OCI-M1 (cell line): Measurements from ENCODE around the gene KIF6.
A peak's percentile ranks its signal among the peaks of the same experiment; 100 is the strongest.
"Not testable (repeated sequence)": the region's sequence is repeated elsewhere in the genome, so short reads cannot be mapped to it uniquely, and the experiment has no call there.

ENCODE experiments used
- DNase-seq: peaks from one replicate; lab custom pipeline; 2025; lab: John Stamatoyannopoulos, UW

KIF6 gene

DNA sequence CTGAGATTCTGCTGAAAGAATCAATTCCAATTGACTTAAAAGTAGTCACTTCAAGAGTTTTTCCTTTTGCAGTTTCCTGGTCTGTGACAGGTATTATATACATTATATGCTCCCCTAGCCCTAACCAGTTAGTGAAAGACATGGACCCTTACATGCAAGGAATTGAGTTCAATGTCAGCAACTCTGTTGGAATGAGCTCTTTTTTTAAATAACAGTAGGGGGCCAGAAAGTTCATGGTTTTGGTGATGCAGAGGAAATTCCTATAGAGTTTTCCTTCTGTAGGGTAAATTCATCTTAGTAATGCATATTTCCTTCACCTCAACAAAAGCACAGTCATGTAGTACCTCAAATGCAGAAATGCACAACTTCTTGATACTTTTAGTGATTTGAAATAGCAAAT lies 172.2 kb downstream of the KIF6 start:
- DNase-seq = no peak

GRCh38 chr6:39550191-39550590 lies 175.0 kb downstream of the KIF6 start:
- no peak for DNase-seq

DNA sequence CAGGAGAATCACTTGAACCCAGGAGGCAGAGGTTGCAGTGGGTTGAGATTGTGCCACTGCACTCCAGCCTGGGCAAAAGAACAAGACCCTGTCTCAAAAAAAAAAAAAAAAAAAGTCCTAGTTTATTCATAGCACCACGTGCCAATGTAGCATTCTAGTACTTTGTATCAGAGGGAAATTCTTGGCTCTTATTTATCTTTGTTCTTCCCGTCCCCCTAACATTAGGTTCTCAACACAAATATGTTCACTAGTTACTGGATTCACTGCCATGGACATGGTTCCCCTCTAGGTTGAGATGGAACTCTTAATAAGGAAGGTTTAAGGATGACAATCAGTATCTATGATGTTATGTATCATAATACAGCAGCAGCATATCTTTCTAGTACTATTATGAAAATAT lies 178.5 kb downstream of the KIF6 start:
- DNase-seq = no peak

- peak; percentile 42 for DNase-seq
These were observed 181.3 kb downstream of the KIF6 start for GRCh38 chr6:39543950-39544349.

DNA sequence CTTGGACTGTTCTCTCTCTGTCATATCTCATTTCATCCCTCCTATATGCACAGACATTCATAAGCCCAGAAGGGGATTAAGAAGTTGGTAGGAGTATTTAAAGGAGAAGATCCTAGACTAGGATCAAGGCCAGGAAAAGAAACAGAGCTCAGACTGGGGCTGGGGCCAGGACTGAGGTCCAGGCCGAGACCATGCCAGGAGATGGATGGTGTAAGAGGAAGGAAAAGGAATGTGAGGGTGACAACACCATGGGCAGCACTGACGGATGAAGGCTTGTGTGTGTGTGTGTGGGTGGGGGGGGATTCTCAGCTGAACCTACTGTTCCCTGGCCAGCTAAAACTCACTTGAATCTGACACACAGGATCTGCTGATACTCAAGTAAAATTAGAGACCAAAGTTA lies 182.1 kb downstream of the KIF6 start:
- no peak for DNase-seq

- DNase-seq = no peak
These were observed 184.8 kb downstream of the KIF6 start for GRCh38 chr6:39540454-39540853.

GRCh38 chr6:39530201-39530759 lies 194.9 kb downstream of the KIF6 start:
- peak; percentile 77 for DNase-seq

- no peak for DNase-seq
These were observed 197.2 kb downstream of the KIF6 start for GRCh38 chr6:39527792-39528564.

GRCh38 chr6:39524007-39524406 lies 201.2 kb downstream of the KIF6 start:
- no peak for DNase-seq

DNA sequence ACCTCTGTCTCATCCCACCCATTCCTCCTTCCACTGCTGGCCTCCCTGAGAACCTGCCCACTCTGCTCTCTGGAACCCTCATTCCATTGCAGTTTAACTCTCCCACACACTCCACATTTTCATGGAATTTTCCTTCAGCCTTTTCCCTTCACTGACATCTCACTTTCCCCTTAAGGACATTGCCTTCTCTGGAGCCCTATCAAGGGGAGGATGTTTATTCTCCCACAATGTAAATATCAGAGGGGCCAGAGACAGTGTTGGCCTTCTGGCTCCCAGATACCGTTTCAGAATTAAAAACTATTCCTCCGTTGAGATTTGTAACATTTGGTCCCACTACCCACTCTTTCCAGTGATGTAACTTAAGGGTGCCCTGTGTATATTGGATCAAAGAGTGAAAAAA lies 203.2 kb downstream of the KIF6 start:
- no peak for DNase-seq

DNA sequence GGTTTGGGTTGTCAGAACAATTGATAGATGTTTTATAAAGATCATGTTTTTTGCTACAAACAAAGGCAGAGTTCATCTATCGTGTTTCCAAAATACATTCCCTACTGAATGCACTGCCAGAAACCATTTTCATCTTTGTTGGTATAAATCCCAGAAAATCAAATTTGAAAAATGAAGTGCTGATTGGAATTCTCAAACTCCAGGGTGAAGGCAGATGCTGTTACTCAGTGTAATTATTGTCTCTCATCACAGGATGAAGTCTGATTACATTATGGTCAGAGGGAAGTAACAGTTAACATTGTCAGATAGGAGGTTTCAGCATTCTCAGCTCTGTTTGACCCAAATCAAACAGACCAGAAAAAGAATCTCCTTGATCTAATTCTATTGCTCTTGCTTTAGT lies 204.3 kb downstream of the KIF6 start:
- no peak for DNase-seq

DNA sequence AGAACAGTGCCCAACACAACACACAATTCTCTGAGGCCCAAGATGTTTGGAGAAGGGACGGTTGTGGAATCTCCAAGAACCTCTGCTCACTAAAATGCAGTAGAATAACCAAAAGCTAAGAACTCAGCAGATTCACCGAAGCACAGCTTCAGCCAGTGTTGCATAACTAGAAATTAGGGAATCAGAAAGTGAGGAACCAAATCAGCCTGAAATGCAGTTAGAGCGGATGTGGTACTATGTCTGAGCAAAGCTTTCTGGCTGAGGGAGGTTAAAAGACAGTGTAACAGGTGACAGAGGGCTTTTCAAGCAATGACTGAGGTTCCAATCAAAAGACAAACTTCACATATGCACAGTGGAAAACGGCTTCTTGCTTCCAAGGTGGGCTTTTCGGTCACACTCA lies 204.8 kb downstream of the KIF6 start:
- peak; percentile 33 for DNase-seq

DNA sequence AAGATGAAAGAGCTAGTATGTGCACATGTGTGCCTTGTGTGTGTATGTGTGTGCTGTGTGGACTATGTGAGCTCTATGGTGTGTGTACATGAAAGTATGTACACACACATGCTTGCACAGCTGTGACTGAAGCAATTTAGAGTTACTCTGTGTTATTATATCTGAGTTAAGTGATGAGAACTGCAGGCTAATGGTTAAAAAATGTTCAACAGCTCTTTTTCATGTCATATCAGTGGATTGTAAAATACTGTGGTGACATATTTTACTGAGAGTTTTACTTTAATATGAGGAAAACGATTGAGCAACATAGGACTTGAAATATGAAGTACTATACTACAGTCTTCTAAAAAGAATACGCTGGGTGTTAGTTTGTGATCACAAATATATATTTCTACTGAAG lies 207.0 kb downstream of the KIF6 start:
- DNase-seq = no peak

DNA sequence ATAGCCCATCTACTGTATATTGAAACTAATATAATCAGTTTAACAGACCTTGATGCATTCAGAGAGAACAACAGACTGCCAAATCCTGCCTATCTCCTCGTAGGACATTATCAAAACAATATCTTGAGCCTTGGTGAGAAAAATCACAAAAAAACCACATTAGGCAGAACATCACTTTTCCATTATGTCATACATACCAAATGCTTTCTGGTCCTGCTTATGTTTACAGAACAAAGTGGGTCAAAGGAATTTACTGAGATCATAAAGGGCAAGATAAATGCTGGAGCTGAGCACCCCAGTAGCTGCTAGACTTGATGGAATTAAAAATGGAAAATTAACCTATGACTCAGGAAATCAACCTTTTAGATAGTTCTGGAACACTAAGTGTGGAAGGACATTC lies 207.5 kb downstream of the KIF6 start:
- DNase-seq = no peak

GRCh38 chr6:39516471-39516870 lies 208.7 kb downstream of the KIF6 start:
- DNase-seq = no peak

- no peak for DNase-seq
These were observed 209.7 kb downstream of the KIF6 start for GRCh38 chr6:39515471-39515870.

- DNase-seq = no peak
These were observed 210.2 kb downstream of the KIF6 start for GRCh38 chr6:39515006-39515405.

DNA sequence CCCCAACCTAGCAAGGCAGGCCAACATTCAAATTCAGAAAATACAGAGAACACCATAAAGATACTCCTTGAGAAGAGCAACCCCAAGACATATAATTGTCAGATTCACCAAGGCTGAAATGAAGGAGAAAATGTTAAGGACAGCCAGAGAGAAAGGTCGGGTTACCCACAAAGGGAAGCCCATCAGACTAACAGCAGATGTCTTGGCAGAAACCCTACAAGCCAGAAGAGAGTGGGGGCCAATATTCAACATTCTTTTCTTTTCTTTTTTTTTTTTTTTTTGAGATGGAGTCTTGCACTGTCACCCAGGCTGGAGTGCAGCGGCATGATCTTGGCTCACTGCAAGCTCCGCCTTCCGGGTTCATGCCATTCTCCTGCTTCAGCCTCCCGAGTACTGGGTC lies 215.4 kb downstream of the KIF6 start:
- not testable (repeated sequence) for DNase-seq

- peak; percentile 32 for DNase-seq
These were observed 216.7 kb downstream of the KIF6 start for GRCh38 chr6:39508515-39508914.

DNA sequence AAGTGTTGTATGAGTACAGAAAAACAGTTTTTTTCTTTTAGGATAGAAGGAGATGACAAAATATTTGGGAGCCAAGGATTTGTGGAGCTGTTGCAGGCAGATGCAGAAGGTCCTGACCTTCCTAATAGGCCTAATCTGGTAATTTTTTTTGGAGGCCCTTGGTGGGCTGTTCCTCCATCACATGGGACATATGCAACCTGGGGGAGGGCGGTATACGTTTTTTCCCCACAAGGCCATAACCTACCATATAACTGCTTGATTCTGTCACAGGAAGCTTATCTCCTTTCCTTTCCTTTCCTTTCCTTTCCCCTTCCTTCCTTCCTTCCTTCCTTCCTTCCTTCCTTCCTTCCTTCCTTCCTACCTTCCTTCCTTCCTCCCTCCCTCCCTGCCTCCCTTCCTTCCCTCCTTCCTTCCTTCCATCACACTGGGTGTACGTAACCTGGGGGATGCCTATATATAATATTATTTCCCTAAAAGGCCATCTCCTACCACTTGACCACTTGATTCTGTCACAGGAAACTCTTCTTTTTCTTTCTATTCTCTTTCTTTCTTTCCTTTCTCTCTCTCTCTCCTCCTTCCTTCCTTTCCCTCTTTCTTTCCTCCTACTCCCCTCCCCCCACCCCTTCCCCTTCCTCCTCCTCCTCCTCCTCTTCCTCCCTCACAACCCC lies 217.7 kb downstream of the KIF6 start:
- DNase-seq = no peak

- DNase-seq = not testable (repeated sequence)
These were observed 222.7 kb downstream of the KIF6 start for GRCh38 chr6:39502362-39502955.

- DNase-seq = no peak
These were observed 226.2 kb downstream of the KIF6 start for GRCh38 chr6:39499053-39499452.

GRCh38 chr6:39498096-39498495 lies 227.1 kb downstream of the KIF6 start:
- no peak for DNase-seq
